Stomach (tissue), 9 donors: Measurements from ENCODE around the gene FBXW11. TPM values are rescaled to one million over a fixed set of nuclear protein-coding genes. Genes with fewer than 3 reads are reported as not detected.

Experiments
- DNase-seq, 2 donors: peaks; one replicate each; pipeline versions ENCODE4 v3.0.0 to v3.0.0-alpha.2; 2013 to 2019
- H3K27ac ChIP-seq, 5 donors: fragments of 200-600 bp in 4 of 5; sonication (generic) in 4 of 5; one replicate each; pipeline ENCODE4 v1.5.1; 2013 to 2019; ENCODE audit warnings: mild to moderate bottlenecking in 1 of 5, moderate library complexity in 1 of 5
- H3K27me3 ChIP-seq, 3 donors: fragments of 200-600 bp; sonication (generic); one replicate each; pipeline ENCODE4 v1.5.1; 2017 to 2019; ENCODE audit warnings: mixed run types in 1 of 3
- H3K36me3 ChIP-seq, 4 donors: fragments of 200-600 bp; sonication (generic); 1 replicate in 3 of 4; 2 replicates in 1 of 4; pipeline ENCODE4 v1.5.1; 2016 to 2019
- H3K4me1 ChIP-seq, 4 donors: fragments of 200-600 bp; sonication (generic); one replicate each; pipeline ENCODE4 v1.5.1; 2016 to 2019
- H3K4me3 ChIP-seq, 4 donors: fragments of 200-600 bp; sonication (generic) in 3 of 4; one replicate each; pipeline ENCODE4 v1.5.1; 2016 to 2019; ENCODE audit warnings: mild to moderate bottlenecking in 1 of 4
- H3K9me3 ChIP-seq, 4 donors: fragments of 200-600 bp; sonication (generic); one replicate each; pipeline ENCODE4 v1.5.1; 2016 to 2019
- CTCF ChIP-seq, 7 experiments: fragments of 450-650 bp in 4 of 7; fragments of 200-600 bp in 3 of 7; sonication (generic) in 3 of 7; IDR thresholded peaks; one replicate each; pipeline ENCODE4 v1.5.1; 2016 to 2019; ENCODE audit warnings: antibody characterized with exemption in 7 of 7, control low read depth in 2 of 7, mild to moderate bottlenecking in 1 of 7
- EP300 ChIP-seq: sonication (generic); formaldehyde crosslinking; IDR thresholded peaks from one replicate; pipeline ENCODE4 v1.6.1; 2017; ENCODE audit warnings: antibody characterized with exemption
- POLR2A ChIP-seq, 4 donors: fragments of 450-650 bp; IDR thresholded peaks; one replicate each; pipeline ENCODE4 v1.6.1; 2016; ENCODE audit warnings: antibody characterized with exemption in 4 of 4, control low read depth in 2 of 4, mild to moderate bottlenecking in 1 of 4, moderate library complexity in 1 of 4
- POLR2AphosphoS5 ChIP-seq, 3 donors: sonication (generic); formaldehyde crosslinking; IDR thresholded peaks; one replicate each; pipeline ENCODE4 v1.6.1; 2016; ENCODE audit warnings: antibody characterized with exemption in 3 of 3
- WGBS, 5 donors: extraction: QIAGEN DNeasy Blood & Tissue Kit in 3 of 5; methylation state at CpG; one replicate each; pipeline versions ENCODE4 v1.1.5 to v1.1.7; 2013 to 2018; 5-methylcytosine and 5-hydroxymethylcytosine counted together
- intact Hi-C: fragments of 100-400 bp; cut with DNase I; formaldehyde crosslinking; loops from one replicate; pipeline ENCODE4 v1.15.1; 2023; ENCODE audit warnings: low total_unique reads
- polyA plus RNA-seq, 3 donors: library from polyadenylated mRNA; stranded (reverse); fragments of 200-250 nt; gene quantifications; one replicate each; pipeline ENCODE4 v1.2.3, GENCODE V29; 2013
- total RNA-seq, 5 donors: library from RNA; depleted of rRNA; stranded (reverse); fragments of >200 nt; gene quantifications; one replicate each; pipeline versions ENCODE4 v1.1.0 to v1.2.3, GENCODE V29; 2014 to 2016
- donor health status: healthy with polysubstance abuse.
- donor health status: Bipolar disorder and iron deficiency.
- donor health status: healthy.

The FBXW11 gene
- total and polyA plus RNA-seq, 8 donors = 4.3 to 117 (median 25.5) TPM

- peak in 1 of 2 donors; percentile 33 for DNase-seq
- whole genome bisulfite sequencing, 5 donors = 50 to 69% (median 58%) methylated on average over 5 of the region's 5 CpGs
- H3K9me3 ChIP-seq = peaks cover 0 to 28% (median 12%) of the 10 kb centered on the region in 4 donors
- no peak overlapping the region for H3K4me3 ChIP-seq
- intact Hi-C loops = no loop called here
- no peaks in the 10 kb centered on the region for H3K36me3 ChIP-seq
- H3K4me1 ChIP-seq = peaks cover 23 to 71% (median 51%) of the 10 kb centered on the region in 4 donors
- H3K27me3 ChIP-seq = no peaks in the 10 kb centered on the region
- peak overlapping the region in 3 of 5 donors; percentile 20 to 72 (median 48) for H3K27ac ChIP-seq
- no peak for TF ChIP-seq CTCF (IDR thresholded peaks at IDR 0.05)
- no peak for TF ChIP-seq POLR2A (IDR thresholded peaks at IDR 0.05)
- TF ChIP-seq EP300 = no peak
- no peak for TF ChIP-seq POLR2AphosphoS5 (IDR thresholded peaks at IDR 0.05)
These were observed 30.4 kb downstream of the FBXW11 start for GRCh38 chr5:171975877-171976667.

GRCh38 chr5:171975262-171975876 is 31.1 kb downstream of the FBXW11 start:
- TF ChIP-seq POLR2AphosphoS5 (IDR thresholded peaks at IDR 0.05) (no peak), POLR2A (IDR thresholded peaks at IDR 0.05) (no peak), EP300 (no peak), CTCF (IDR thresholded peaks at IDR 0.05) (no peak)
- 31 to 44% (median 40%) methylated on average over 3 of the region's 3 CpGs for WGBS, 5 donors
- Histone ChIP-seq H3K4me1 (peaks cover 23 to 78% (median 57%) of the 10 kb centered on the region in 4 donors), H3K9me3 (peaks cover 0 to 22% (median 12%) of the 10 kb centered on the region in 4 donors), H3K27ac (peak overlapping the region; percentile 17 to 72 (median 48)), H3K4me3 (no peak overlapping the region), H3K36me3 (no peaks in the 10 kb centered on the region), H3K27me3 (no peaks in the 10 kb centered on the region)
- DNase-seq = peak in 1 of 2 donors; percentile 28
- intact Hi-C loops = no loop called here

- DNase-seq = no peak
- Histone ChIP-seq H3K4me1 (peaks cover 23 to 86% (median 58%) of the 10 kb centered on the region in 4 donors), H3K27me3 (no peaks in the 10 kb centered on the region), H3K36me3 (no peaks in the 10 kb centered on the region), H3K9me3 (no peaks in the 10 kb centered on the region), H3K27ac (no peak overlapping the region), H3K4me3 (no peak overlapping the region)
- TF ChIP-seq CTCF (IDR thresholded peaks at IDR 0.05) (no peak), POLR2A (IDR thresholded peaks at IDR 0.05) (no peak), EP300 (no peak), POLR2AphosphoS5 (IDR thresholded peaks at IDR 0.05) (no peak)
- intact Hi-C loops = no loop called here
- 68 to 84% (median 80%) methylated on average over 2 of the region's 2 CpGs for WGBS, 5 donors
These were observed 35.6 kb downstream of the FBXW11 start for GRCh38 chr5:171970826-171971225.

- no peak overlapping the region for H3K4me3 ChIP-seq
- no peak for DNase-seq
- TF ChIP-seq POLR2A (IDR thresholded peaks at IDR 0.05) (no peak), EP300 (no peak), POLR2AphosphoS5 (IDR thresholded peaks at IDR 0.05) (no peak), CTCF (IDR thresholded peaks at IDR 0.05) (no peak)
- H3K4me1 ChIP-seq = peaks cover 15 to 87% (median 53%) of the 10 kb centered on the region in 4 donors
- H3K27ac ChIP-seq = no peak overlapping the region
- WGBS, 5 donors = 88 to 92% (median 89%) methylated on average over 4 of the region's 4 CpGs
- intact Hi-C loops = no loop called here
- no peaks in the 10 kb centered on the region for H3K27me3 ChIP-seq
- H3K9me3 ChIP-seq = no peaks in the 10 kb centered on the region
- H3K36me3 ChIP-seq = no peaks in the 10 kb centered on the region
These were observed 37.1 kb downstream of the FBXW11 start for GRCh38 chr5:171969288-171969880.
